Suprapubic skin (tissue), 4 donors: ENCODE data around the gene GPM6B. TPM values are rescaled to one million over a fixed set of nuclear protein-coding genes. Genes with fewer than 3 reads are reported as not detected.

Experiments
- DNase-seq, 2 donors: peaks; one replicate each; pipeline ENCODE4 v3.0.0-alpha.2; 2019; ENCODE audit warnings: low spot score in 2 of 2
- H3K27ac ChIP-seq: fragments of 200-600 bp; sonication (generic); one replicate; pipeline ENCODE4 v1.5.1; 2019
- H3K27me3 ChIP-seq: fragments of 200-600 bp; sonication (generic); one replicate; pipeline ENCODE4 v1.5.1; 2019
- H3K36me3 ChIP-seq: fragments of 200-600 bp; sonication (generic); one replicate; pipeline ENCODE4 v1.5.1; 2019
- H3K4me1 ChIP-seq: fragments of 200-600 bp; sonication (generic); one replicate; pipeline ENCODE4 v1.5.1; 2019
- H3K4me3 ChIP-seq: fragments of 200-600 bp; sonication (generic); one replicate; pipeline ENCODE4 v1.5.1; 2019; ENCODE audit warnings: mild to moderate bottlenecking
- H3K9me3 ChIP-seq: fragments of 200-600 bp; sonication (generic); one replicate; pipeline ENCODE4 v1.5.1; 2019
- CTCF ChIP-seq, 2 donors: fragments of 200-600 bp in 1 of 2; fragments of 450-650 bp in 1 of 2; sonication (generic) in 1 of 2; IDR thresholded peaks; one replicate each; pipeline ENCODE4 v1.5.1; 2016 to 2019; ENCODE audit warnings: antibody characterized with exemption in 2 of 2, mild to moderate bottlenecking in 1 of 2, moderate library complexity in 1 of 2
- EP300 ChIP-seq: sonication (generic); formaldehyde crosslinking; IDR thresholded peaks from one replicate; pipeline ENCODE4 v1.6.1; 2017; ENCODE audit warnings: antibody characterized with exemption
- POLR2A ChIP-seq, 2 donors: fragments of 450-650 bp; IDR thresholded peaks; one replicate each; pipeline ENCODE4 v1.6.1; 2017; ENCODE audit warnings: antibody characterized with exemption in 2 of 2, mild to moderate bottlenecking in 2 of 2, moderate library complexity in 2 of 2
- POLR2AphosphoS5 ChIP-seq, 3 donors: sonication (generic); formaldehyde crosslinking; IDR thresholded peaks; one replicate each; pipeline ENCODE4 v1.6.1; 2017; ENCODE audit warnings: antibody characterized with exemption in 3 of 3
- WGBS: methylation state at CpG from one replicate; pipeline ENCODE4 v1.1.5; 2018; 5-methylcytosine and 5-hydroxymethylcytosine counted together
- total RNA-seq, 4 donors: library from RNA; depleted of rRNA; stranded (reverse); fragments of >200 nt; gene quantifications; one replicate each; pipeline ENCODE4 v1.1.0, GENCODE V29; 2016

GPM6B gene
- total RNA-seq, 4 donors from 2014 or later: 6.6 to 21.7 (median 13.8) TPM

- no peaks in the 10 kb centered on the region for H3K4me1 ChIP-seq
- no peaks in the 10 kb centered on the region for H3K9me3 ChIP-seq
- no peak for DNase-seq
- WGBS: 97% methylated on average over 3 of the region's 3 CpGs
- no peaks in the 10 kb centered on the region for H3K27me3 ChIP-seq
- H3K36me3 ChIP-seq: peaks cover 11% of the 10 kb centered on the region
- no peak for TF ChIP-seq EP300
- TF ChIP-seq CTCF (IDR thresholded peaks at IDR 0.05): no peak
- no peak for TF ChIP-seq POLR2A (IDR thresholded peaks at IDR 0.05)
- H3K27ac ChIP-seq: no peak overlapping the region
- no peak overlapping the region for H3K4me3 ChIP-seq
Observed at GRCh38 chrX:13775837-13776236, 41.1 kb downstream of the GPM6B start.

GRCh38 chrX:13774696-13775095, 42.2 kb downstream of the GPM6B start:
- Histone ChIP-seq H3K27ac (no peak overlapping the region), H3K4me3 (no peak overlapping the region), H3K9me3 (no peaks in the 10 kb centered on the region)

GRCh38 chrX:13770013-13770535, 46.8 kb downstream of the GPM6B start:
- DNase-seq: no peak
- no peak for TF ChIP-seq EP300
- no peaks in the 10 kb centered on the region for H3K27me3 ChIP-seq
- no peak overlapping the region for H3K27ac ChIP-seq
- WGBS: 87% methylated on average over 3 of the region's 3 CpGs
- H3K9me3 ChIP-seq: no peaks in the 10 kb centered on the region
- H3K4me3 ChIP-seq: no peak overlapping the region
- H3K36me3 ChIP-seq: peaks cover 22% of the 10 kb centered on the region
- H3K4me1 ChIP-seq: no peaks in the 10 kb centered on the region

More at GRCh38 chrX:13774696-13775095, 42.2 kb downstream of the GPM6B start:
- WGBS: 89% methylated on average over 2 of the region's 2 CpGs
- no peak for DNase-seq
- Histone ChIP-seq H3K27me3 (no peaks in the 10 kb centered on the region), H3K4me1 (no peaks in the 10 kb centered on the region), H3K36me3 (peaks cover 12% of the 10 kb centered on the region)
- TF ChIP-seq CTCF (IDR thresholded peaks at IDR 0.05) (no peak), POLR2A (IDR thresholded peaks at IDR 0.05) (no peak), EP300 (no peak)

GRCh38 chrX:13768939-13769338, 48.0 kb downstream of the GPM6B start:
- WGBS: 91% methylated on average over 4 of the region's 4 CpGs
- no peak for DNase-seq
- Histone ChIP-seq H3K4me3 (no peak overlapping the region), H3K27ac (no peak overlapping the region), H3K4me1 (peaks cover 2% of the 10 kb centered on the region), H3K36me3 (peaks cover 18% of the 10 kb centered on the region), H3K27me3 (no peaks in the 10 kb centered on the region), H3K9me3 (no peaks in the 10 kb centered on the region)
- TF ChIP-seq POLR2AphosphoS5 (IDR thresholded peaks at IDR 0.05) (no peak), EP300 (no peak), CTCF (IDR thresholded peaks at IDR 0.05) (no peak), POLR2A (IDR thresholded peaks at IDR 0.05) (no peak)

GRCh38 chrX:13764765-13765164, 52.1 kb downstream of the GPM6B start:
- TF ChIP-seq EP300 (no peak), CTCF (IDR thresholded peaks at IDR 0.05) (no peak), POLR2AphosphoS5 (IDR thresholded peaks at IDR 0.05) (no peak), POLR2A (IDR thresholded peaks at IDR 0.05) (no peak)
- H3K4me3 ChIP-seq: no peak overlapping the region
- DNase-seq: no peak
- WGBS: 73% methylated on average over 6 of the region's 6 CpGs
- H3K4me1 ChIP-seq: peaks cover 12% of the 10 kb centered on the region
- H3K9me3 ChIP-seq: no peaks in the 10 kb centered on the region
- no peaks in the 10 kb centered on the region for H3K27me3 ChIP-seq
- peaks cover 21% of the 10 kb centered on the region for H3K36me3 ChIP-seq
- peak overlapping the region; percentile 56 for H3K27ac ChIP-seq

GRCh38 chrX:13764281-13764680, 52.6 kb downstream of the GPM6B start:
- DNase-seq: no peak
- H3K27me3 ChIP-seq: no peaks in the 10 kb centered on the region
- WGBS: 62% methylated on average over 7 of the region's 7 CpGs
- H3K27ac ChIP-seq: peak overlapping the region; percentile 56
- H3K4me3 ChIP-seq: no peak overlapping the region
- H3K9me3 ChIP-seq: no peaks in the 10 kb centered on the region
- TF ChIP-seq POLR2AphosphoS5 (IDR thresholded peaks at IDR 0.05) (no peak), EP300 (no peak), POLR2A (IDR thresholded peaks at IDR 0.05) (no peak), CTCF (IDR thresholded peaks at IDR 0.05) (no peak)
- peaks cover 16% of the 10 kb centered on the region for H3K36me3 ChIP-seq
- peaks cover 12% of the 10 kb centered on the region for H3K4me1 ChIP-seq
